ENCODE measurements around the gene ZCCHC7. TPM values are rescaled to one million over a fixed set of nuclear protein-coding genes. Genes with fewer than 3 reads are reported as not detected.

The ZCCHC7 gene
- total and polyA plus RNA-seq, 10 of the 15 experiments (the other 5 are each of a cell fraction or from before 2014, with no cell fraction given) = 42.9 to 178 (median 53.3) TPM

- no peak for TF ChIP-seq CUX1 (IDR thresholded peaks at IDR 0.05; ENCODE audit: insufficient replicate concordance, low read depth, low read length)
- no peak for TF ChIP-seq MYC (IDR thresholded peaks at IDR 0.05; ENCODE audit: insufficient read depth, insufficient read length, insufficient replicate concordance, low read length, severe bottlenecking)
- TF ChIP-seq DPF2 (IDR thresholded peaks at IDR 0.05) = peak; percentile 66
- TF ChIP-seq POLR2AphosphoS5 (IDR thresholded peaks at IDR 0.05; ENCODE audit: low read length) = peak; percentile 57; the same call in 1 of the 2 replicates
- TF ChIP-seq, protein P1, sequence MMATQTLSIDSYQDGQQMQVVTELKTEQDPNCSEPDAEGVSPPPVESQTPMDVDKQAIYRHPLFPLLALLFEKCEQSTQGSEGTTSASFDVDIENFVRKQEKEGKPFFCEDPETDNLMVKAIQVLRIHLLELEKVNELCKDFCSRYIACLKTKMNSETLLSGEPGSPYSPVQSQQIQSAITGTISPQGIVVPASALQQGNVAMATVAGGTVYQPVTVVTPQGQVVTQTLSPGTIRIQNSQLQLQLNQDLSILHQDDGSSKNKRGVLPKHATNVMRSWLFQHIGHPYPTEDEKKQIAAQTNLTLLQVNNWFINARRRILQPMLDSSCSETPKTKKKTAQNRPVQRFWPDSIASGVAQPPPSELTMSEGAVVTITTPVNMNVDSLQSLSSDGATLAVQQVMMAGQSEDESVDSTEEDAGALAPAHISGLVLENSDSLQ (IDR thresholded peaks at IDR 0.05) = peak; percentile 75
- TF ChIP-seq SPI1 (IDR thresholded peaks at IDR 0.05; ENCODE audit: borderline replicate concordance, insufficient read depth, low read depth, low read length) = peak; percentile 86
- TF ChIP-seq POU2F2 (IDR thresholded peaks at IDR 0.05; ENCODE audit: borderline replicate concordance, low read depth, low read length) = peak; percentile 69; the same call in 1 of the 3 replicates
- TF ChIP-seq, protein P2, sequence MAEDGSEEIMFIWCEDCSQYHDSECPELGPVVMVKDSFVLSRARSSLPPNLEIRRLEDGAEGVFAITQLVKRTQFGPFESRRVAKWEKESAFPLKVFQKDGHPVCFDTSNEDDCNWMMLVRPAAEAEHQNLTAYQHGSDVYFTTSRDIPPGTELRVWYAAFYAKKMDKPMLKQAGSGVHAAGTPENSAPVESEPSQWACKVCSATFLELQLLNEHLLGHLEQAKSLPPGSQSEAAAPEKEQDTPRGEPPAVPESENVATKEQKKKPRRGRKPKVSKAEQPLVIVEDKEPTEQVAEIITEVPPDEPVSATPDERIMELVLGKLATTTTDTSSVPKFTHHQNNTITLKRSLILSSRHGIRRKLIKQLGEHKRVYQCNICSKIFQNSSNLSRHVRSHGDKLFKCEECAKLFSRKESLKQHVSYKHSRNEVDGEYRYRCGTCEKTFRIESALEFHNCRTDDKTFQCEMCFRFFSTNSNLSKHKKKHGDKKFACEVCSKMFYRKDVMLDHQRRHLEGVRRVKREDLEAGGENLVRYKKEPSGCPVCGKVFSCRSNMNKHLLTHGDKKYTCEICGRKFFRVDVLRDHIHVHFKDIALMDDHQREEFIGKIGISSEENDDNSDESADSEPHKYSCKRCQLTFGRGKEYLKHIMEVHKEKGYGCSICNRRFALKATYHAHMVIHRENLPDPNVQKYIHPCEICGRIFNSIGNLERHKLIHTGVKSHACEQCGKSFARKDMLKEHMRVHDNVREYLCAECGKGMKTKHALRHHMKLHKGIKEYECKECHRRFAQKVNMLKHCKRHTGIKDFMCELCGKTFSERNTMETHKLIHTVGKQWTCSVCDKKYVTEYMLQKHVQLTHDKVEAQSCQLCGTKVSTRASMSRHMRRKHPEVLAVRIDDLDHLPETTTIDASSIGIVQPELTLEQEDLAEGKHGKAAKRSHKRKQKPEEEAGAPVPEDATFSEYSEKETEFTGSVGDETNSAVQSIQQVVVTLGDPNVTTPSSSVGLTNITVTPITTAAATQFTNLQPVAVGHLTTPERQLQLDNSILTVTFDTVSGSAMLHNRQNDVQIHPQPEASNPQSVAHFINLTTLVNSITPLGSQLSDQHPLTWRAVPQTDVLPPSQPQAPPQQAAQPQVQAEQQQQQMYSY (CRISPR knock-in tag; IDR thresholded peaks at IDR 0.05) = no peak
- no peak for TF ChIP-seq ASH2L (IDR thresholded peaks at IDR 0.05; ENCODE audit: borderline replicate concordance, low read depth)
- TF ChIP-seq, protein P3, sequence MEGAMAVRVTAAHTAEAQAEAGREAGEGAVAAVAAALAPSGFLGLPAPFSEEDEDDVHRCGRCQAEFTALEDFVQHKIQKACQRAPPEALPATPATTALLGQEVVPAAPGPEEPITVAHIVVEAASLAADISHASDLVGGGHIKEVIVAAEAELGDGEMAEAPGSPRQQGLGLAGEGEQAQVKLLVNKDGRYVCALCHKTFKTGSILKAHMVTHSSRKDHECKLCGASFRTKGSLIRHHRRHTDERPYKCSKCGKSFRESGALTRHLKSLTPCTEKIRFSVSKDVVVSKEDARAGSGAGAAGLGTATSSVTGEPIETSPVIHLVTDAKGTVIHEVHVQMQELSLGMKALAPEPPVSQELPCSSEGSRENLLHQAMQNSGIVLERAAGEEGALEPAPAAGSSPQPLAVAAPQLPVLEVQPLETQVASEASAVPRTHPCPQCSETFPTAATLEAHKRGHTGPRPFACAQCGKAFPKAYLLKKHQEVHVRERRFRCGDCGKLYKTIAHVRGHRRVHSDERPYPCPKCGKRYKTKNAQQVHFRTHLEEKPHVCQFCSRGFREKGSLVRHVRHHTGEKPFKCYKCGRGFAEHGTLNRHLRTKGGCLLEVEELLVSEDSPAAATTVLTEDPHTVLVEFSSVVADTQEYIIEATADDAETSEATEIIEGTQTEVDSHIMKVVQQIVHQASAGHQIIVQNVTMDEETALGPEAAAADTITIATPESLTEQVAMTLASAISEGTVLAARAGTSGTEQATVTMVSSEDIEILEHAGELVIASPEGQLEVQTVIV (IDR thresholded peaks at IDR 0.05; ENCODE audit: borderline replicate concordance, partially characterized antibody) = no peak
- no peak for TF ChIP-seq HCFC1 (IDR thresholded peaks at IDR 0.05; ENCODE audit: low read length)
- TF ChIP-seq BHLHE40 (IDR thresholded peaks at IDR 0.05; ENCODE audit: borderline replicate concordance in 1 of 2, low read depth in 2 of 2, low read length in 1 of 2) = peak in 1 of 2 experiments; percentile 24; a peak in 1 of 4 replicates
- peak; percentile 44; the same call in 1 of the 2 replicates for TF ChIP-seq ATF7 (IDR thresholded peaks at IDR 0.05; ENCODE audit: low read depth)
- no peak for TF ChIP-seq RELA (IDR thresholded peaks at IDR 0.05; ENCODE audit: borderline replicate concordance, partially characterized antibody)
- 0 out of 2 replicates have a peak, but pooled peaks have one; percentile 14 for TF ChIP-seq RAD21 (IDR thresholded peaks at IDR 0.05; ENCODE audit: insufficient read depth, low read depth, low read length)
Observed at GRCh38 chr9:37197158-37198038, 77.0 kb downstream of the ZCCHC7 start (continued).

Data from GM12878 (cell line).